ENCODE measurements around the gene OR1I1.

- TF ChIP-seq REST (IDR thresholded peaks at IDR 0.05; ENCODE audit: low read depth) (no peak), TCF12 (IDR thresholded peaks at IDR 0.05; ENCODE audit: low read depth) (no peak), EP300 (IDR thresholded peaks at IDR 0.05; ENCODE audit: borderline replicate concordance) (no peak), TAF1 (IDR thresholded peaks at IDR 0.05; ENCODE audit: low read depth) (no peak), MAX (IDR thresholded peaks at IDR 0.05) (no peak), ZBTB7A (IDR thresholded peaks at IDR 0.05; ENCODE audit: low read depth) (no peak)
Observed at GRCh38 chr19:15109768-15110417, 27.9 kb downstream of the OR1I1 start.

Data from Ishikawa (cell line).